ENCODE results near the gene RNF25. TPM values are rescaled to one million over a fixed set of nuclear protein-coding genes. Genes with fewer than 3 reads are reported as not detected.
"Not testable (repeated sequence)": the region's sequence is repeated elsewhere in the genome, so short reads cannot be mapped to it uniquely, and the experiment has no call there.

Gene RNF25
- total RNA-seq, 1 donor from 2014 or later, result 15.3 TPM

- DNase-seq (ENCODE audit: missing footprints), result no peak
- intact Hi-C loops (cut with DNase I), result no loop called here
- no peak for ATAC-seq
Observed at GRCh38 chr2:218691234-218691633, 19.4 kb upstream of the RNF25 start.

- intact Hi-C loops (cut with DNase I); DNase-seq (ENCODE audit: missing footprints): not testable (repeated sequence)
- peak; percentile 82 for ATAC-seq
Observed at GRCh38 chr2:218687400-218688060, 15.7 kb upstream of the RNF25 start.

GRCh38 chr2:218680061-218680460 is 8.3 kb upstream of the RNF25 start:
- intact Hi-C loops (cut with DNase I), result no loop called here
- DNase-seq (ENCODE audit: missing footprints), result no peak
- no peak for ATAC-seq

GRCh38 chr2:218679119-218679518 is 7.3 kb upstream of the RNF25 start:
- intact Hi-C loops (cut with DNase I), result no loop called here
- no peak for DNase-seq (ENCODE audit: missing footprints)
- ATAC-seq, result no peak

GRCh38 chr2:218671097-218671653 is 627 bp downstream of the RNF25 start:
- no peak for DNase-seq (ENCODE audit: missing footprints)
- no peak for ATAC-seq
- intact Hi-C loops (cut with DNase I), result no loop called here

GRCh38 chr2:218664653-218665052 is 7.1 kb downstream of the RNF25 start:
- intact Hi-C loops (cut with DNase I), result loop anchor here (10.0 kb wide), 1 partner anchor 390 kb away; the partner anchor contains the start of genes AAMP and PNKD

GRCh38 chr2:218663901-218664300 is 7.9 kb downstream of the RNF25 start:
- DNase-seq (ENCODE audit: missing footprints) (no peak), ATAC-seq (no peak)
- intact Hi-C loops (cut with DNase I), result loop anchor here (10.0 kb wide), 1 partner anchor 389 kb away; the partner anchor contains the start of genes AAMP and PNKD

More at GRCh38 chr2:218664653-218665052, 7.1 kb downstream of the RNF25 start:
- ATAC-seq, result no peak
- DNase-seq (ENCODE audit: missing footprints), result no peak

GRCh38 chr2:218662827-218663226 is 9.0 kb downstream of the RNF25 start:
- ATAC-seq (no peak), DNase-seq (ENCODE audit: missing footprints) (no peak)
- intact Hi-C loops (cut with DNase I), result loop anchor here (10.0 kb wide), 1 partner anchor 388 kb away; the partner anchor contains the start of genes AAMP and PNKD

GRCh38 chr2:218662377-218662776 is 9.4 kb downstream of the RNF25 start:
- ATAC-seq, result no peak
- no peak for DNase-seq (ENCODE audit: missing footprints)
- intact Hi-C loops (cut with DNase I), result loop anchor here (10.0 kb wide), 1 partner anchor 388 kb away; the partner anchor contains the start of genes AAMP and PNKD

- ATAC-seq, result no peak
- DNase-seq (ENCODE audit: missing footprints), result no peak
- intact Hi-C loops (cut with DNase I), result loop anchor here (5.0 to 10.0 kb wide), 2 partner anchors 253 to 385 kb away; partner anchors contain the start of genes AAMP and PNKD
Observed at GRCh38 chr2:218659988-218660358, 11.8 kb downstream of the RNF25 start.

- DNase-seq (ENCODE audit: missing footprints), result peak; percentile 96
- intact Hi-C loops (cut with DNase I), result loop anchor here (5.0 kb wide), 1 partner anchor 252 kb away; no protein-coding TSS in a partner anchor
- ATAC-seq, result peak; percentile 96
Observed at GRCh38 chr2:218659258-218659987, 12.4 kb downstream of the RNF25 start, which contains the start of the genes BCS1L and ZNF142. TSS of gene BCS1L (plus strand) at chr2:218659683. CDS start at chr2:218660988, 1,305 bp downstream. TSS of gene ZNF142 (minus strand) at chr2:218659623. CDS start at chr2:218656429, 3,194 bp downstream.

GRCh38 chr2:218658671-218659257 is 13.0 kb downstream of the RNF25 start:
- DNase-seq (ENCODE audit: missing footprints) (no peak), ATAC-seq (no peak)
- intact Hi-C loops (cut with DNase I), result loop anchor here (5.0 kb wide), 1 partner anchor 251 kb away; no protein-coding TSS in a partner anchor

GRCh38 chr2:218655751-218656150 is 16.1 kb downstream of the RNF25 start:
- intact Hi-C loops (cut with DNase I), result loop anchor here (5.0 kb wide), 1 partner anchor 248 kb away; no protein-coding TSS in a partner anchor
- ATAC-seq (peak; percentile 58), DNase-seq (ENCODE audit: missing footprints) (no peak)

- intact Hi-C loops (cut with DNase I), result loop anchor here (5.0 kb wide), 1 partner anchor 81 kb away; the partner anchor contains the start of genes CNOT9 and USP37
- ATAC-seq (no peak), DNase-seq (ENCODE audit: missing footprints) (no peak)
Observed at GRCh38 chr2:218648787-218649100, 23.1 kb downstream of the RNF25 start.

- intact Hi-C loops (cut with DNase I), result loop anchor here (5.0 kb wide), 1 partner anchor 81 kb away; the partner anchor contains the start of genes CNOT9 and USP37
- ATAC-seq (peak; percentile 53), DNase-seq (ENCODE audit: missing footprints) (no peak)
Observed at GRCh38 chr2:218648088-218648786, 23.6 kb downstream of the RNF25 start.

GRCh38 chr2:218645126-218645525 is 26.7 kb downstream of the RNF25 start:
- intact Hi-C loops (cut with DNase I), result loop anchor here (5.0 kb wide), 1 partner anchor 78 kb away; the partner anchor contains the start of genes CNOT9 and USP37
- ATAC-seq (no peak), DNase-seq (ENCODE audit: missing footprints) (no peak)

GRCh38 chr2:218644721-218645120 is 27.1 kb downstream of the RNF25 start:
- intact Hi-C loops (cut with DNase I), result loop anchor here (5.0 kb wide), 1 partner anchor 77 kb away; the partner anchor contains the start of genes CNOT9 and USP37
- ATAC-seq (no peak), DNase-seq (ENCODE audit: missing footprints) (no peak)

- intact Hi-C loops (cut with DNase I), result no loop called here
- ATAC-seq (no peak), DNase-seq (ENCODE audit: missing footprints) (no peak)
Observed at GRCh38 chr2:218643751-218644310, 28.0 kb downstream of the RNF25 start.

Data from Right ventricle myocardium inferior (tissue), 1 donor.